Fibroblast of lung (primary cell): Measurements from ENCODE around the gene DDX49. TPM values are rescaled to one million over a fixed set of nuclear protein-coding genes. Genes with fewer than 3 reads are reported as not detected.
A peak's percentile ranks its signal among the peaks of the same experiment; 100 is the strongest.

ENCODE experiments used
- DNase-seq, 2 donors: peaks; one replicate each; pipeline versions ENCODE4 v3.0.0 to v3.0.0-alpha.2; 2010; ENCODE audit warnings: low read depth in 2 of 2
- H2AFZ ChIP-seq: 2 replicates; pipeline ENCODE4 v1.5.1; 2012; ENCODE audit warnings: low read length, control low read depth, inconsistent platforms
- H3K27ac ChIP-seq: 2 replicates; pipeline ENCODE4 v1.5.1; 2011; ENCODE audit warnings: low read length, control low read depth; ENCODE audit not compliant: insufficient read depth
- H3K27me3 ChIP-seq: 2 replicates; pipeline ENCODE4 v1.5.1; 2011; ENCODE audit warnings: mild to moderate bottlenecking, low read length; ENCODE audit not compliant: control insufficient read depth, insufficient read depth
- H3K36me3 ChIP-seq: 2 replicates; pipeline ENCODE4 v1.5.1; 2011; ENCODE audit warnings: low read length; ENCODE audit not compliant: control insufficient read depth, insufficient read depth
- H3K4me1 ChIP-seq: 2 replicates; pipeline ENCODE4 v1.5.1; 2011; ENCODE audit warnings: low read length; ENCODE audit not compliant: control insufficient read depth, insufficient read depth; ENCODE audit errors: extremely low read depth
- H3K4me2 ChIP-seq: 2 replicates; pipeline ENCODE4 v1.5.1; 2011; ENCODE audit warnings: low read length, control low read depth; ENCODE audit not compliant: insufficient read depth; ENCODE audit errors: extremely low read depth
- H3K4me3 ChIP-seq, 4 experiments: fragments of 200-600 bp in 1 of 4; sonication (generic) in 1 of 4; replicated peaks in 1 of 4; 2 replicates each; pipeline ENCODE4 v1.5.1; 2011 to 2016; ENCODE audit warnings: low read length in 4 of 4, low read depth in 3 of 4, mild to moderate bottlenecking in 3 of 4, control low read depth in 2 of 4, inconsistent platforms in 1 of 4, mixed read lengths in 1 of 4; ENCODE audit not compliant: insufficient read depth in 1 of 4; ENCODE audit errors: control extremely low read depth in 1 of 4
- H3K79me2 ChIP-seq: 2 replicates; pipeline ENCODE4 v1.5.1; 2012; ENCODE audit warnings: mild to moderate bottlenecking, low read length, inconsistent platforms; ENCODE audit not compliant: control insufficient read depth, insufficient read depth
- H3K9ac ChIP-seq: 2 replicates; pipeline ENCODE4 v1.5.1; 2011; ENCODE audit warnings: mild to moderate bottlenecking, low read length, control low read depth; ENCODE audit not compliant: insufficient read depth
- H3K9me3 ChIP-seq: 2 replicates; pipeline ENCODE4 v1.5.1; 2012; ENCODE audit warnings: low read depth, low read length; ENCODE audit not compliant: control insufficient read depth, insufficient read depth
- H4K20me1 ChIP-seq: 2 replicates; pipeline ENCODE4 v1.5.1; 2011; ENCODE audit warnings: low read length; ENCODE audit not compliant: control insufficient read depth, insufficient read depth; ENCODE audit errors: extremely low read depth
- CTCF ChIP-seq, 2 donors: IDR thresholded peaks in 1 of 2; conservative IDR thresholded peaks in 1 of 2; 1 replicate in 1 of 2; 2 replicates in 1 of 2; pipeline ENCODE4 v1.5.1; 2011 to 2012; ENCODE audit warnings: low read length in 2 of 2, control low read depth in 1 of 2, inconsistent platforms in 1 of 2, low read depth in 1 of 2, mild to moderate bottlenecking in 1 of 2
- EZH2 ChIP-seq: IDR thresholded peaks from 2 replicates; pipeline ENCODE4 v1.5.1; 2012; ENCODE audit warnings: low read length, control low read depth, mild to moderate bottlenecking; ENCODE audit errors: missing control alignments
- polyA plus RNA-seq, 2 donors: library from polyadenylated mRNA; depleted of rRNA in 1 of 2; stranded (reverse) in 1 of 2; unstranded in 1 of 2; fragments of >200 nt; gene quantifications; 2 replicates each; pipeline ENCODE4 v1.2.1, GENCODE V29; 2011 to 2012; ENCODE audit warnings: missing spikeins in 1 of 2
- total RNA-seq: library from RNA; depleted of rRNA; stranded (reverse); fragments of >200 nt; gene quantifications from 2 replicates; pipeline ENCODE4 v1.2.1, GENCODE V29; 2014

DDX49 gene
- total and polyA plus RNA-seq, 2 donors (not counting 1 experiment from before 2014, with no cell fraction given), result 25.3 to 56.3 TPM

- Histone ChIP-seq H3K27ac (no peak overlapping the region), H3K4me3 (no peak overlapping the region), H3K4me2 (no peak overlapping the region), H3K9me3 (no peaks in the 10 kb centered on the region), H2AFZ (no peak overlapping the region), H3K79me2 (no peaks in the 10 kb centered on the region), H3K4me1 (peaks cover 4% of the 10 kb centered on the region), H3K27me3 (peaks cover 3% of the 10 kb centered on the region), H3K9ac (no peak overlapping the region), H4K20me1 (no peaks in the 10 kb centered on the region), H3K36me3 (no peaks in the 10 kb centered on the region)
- no peak for DNase-seq
- no peak for TF ChIP-seq CTCF (conservative IDR thresholded peaks at IDR 0.05 in 1 of 2, IDR thresholded peaks at IDR 0.05 in 1 of 2; ENCODE audit: low read depth in 1 of 2, low read length in 2 of 2)
- TF ChIP-seq EZH2, result no peak
Observed at GRCh38 chr19:18964121-18964520, 44.6 kb downstream of the DDX49 start.

- Histone ChIP-seq H3K79me2 (no peaks in the 10 kb centered on the region), H3K9ac (no peak overlapping the region), H3K9me3 (no peaks in the 10 kb centered on the region), H3K4me2 (no peak overlapping the region), H3K27me3 (peaks cover 3% of the 10 kb centered on the region), H4K20me1 (no peaks in the 10 kb centered on the region), H2AFZ (no peak overlapping the region), H3K36me3 (no peaks in the 10 kb centered on the region), H3K4me3 (no peak overlapping the region), H3K4me1 (peaks cover 9% of the 10 kb centered on the region), H3K27ac (no peak overlapping the region)
- DNase-seq, result no peak
- TF ChIP-seq CTCF (conservative IDR thresholded peaks at IDR 0.05 in 1 of 2, IDR thresholded peaks at IDR 0.05 in 1 of 2; ENCODE audit: low read depth in 1 of 2, low read length in 2 of 2) (no peak), EZH2 (no peak)
Observed at GRCh38 chr19:18966307-18966706, 46.8 kb downstream of the DDX49 start.

- no peak for TF ChIP-seq CTCF (conservative IDR thresholded peaks at IDR 0.05 in 1 of 2, IDR thresholded peaks at IDR 0.05 in 1 of 2; ENCODE audit: low read depth in 1 of 2, low read length in 2 of 2)
- peak; percentile 13 to 53 for DNase-seq
- Histone ChIP-seq H4K20me1 (no peaks in the 10 kb centered on the region), H3K27ac (no peak overlapping the region), H3K9me3 (no peaks in the 10 kb centered on the region), H3K36me3 (no peaks in the 10 kb centered on the region), H3K9ac (no peak overlapping the region), H3K27me3 (no peaks in the 10 kb centered on the region), H3K4me2 (no peak overlapping the region), H3K4me1 (peaks cover 11% of the 10 kb centered on the region), H3K79me2 (no peaks in the 10 kb centered on the region), H2AFZ (no peak overlapping the region), H3K4me3 (no peak overlapping the region)
Observed at GRCh38 chr19:18967358-18968146, 48.0 kb downstream of the DDX49 start.
